Measurements from ENCODE around the gene ZNF441.
"Not testable (repeated sequence)": the region's sequence is repeated elsewhere in the genome, so short reads cannot be mapped to it uniquely, and the experiment has no call there.

The ZNF441 gene

GRCh38 chr19:11781295-11782057 is 14.7 kb downstream of the ZNF441 start:
- no peak for FAIRE-seq

GRCh38 chr19:11783767-11784166 is 17.0 kb downstream of the ZNF441 start:
- no peak for FAIRE-seq

- no peak for FAIRE-seq
These were observed 17.6 kb downstream of the ZNF441 start for GRCh38 chr19:11784356-11784755.

- no peak for FAIRE-seq
These were observed 20.7 kb downstream of the ZNF441 start for GRCh38 chr19:11787536-11787935.

DNA sequence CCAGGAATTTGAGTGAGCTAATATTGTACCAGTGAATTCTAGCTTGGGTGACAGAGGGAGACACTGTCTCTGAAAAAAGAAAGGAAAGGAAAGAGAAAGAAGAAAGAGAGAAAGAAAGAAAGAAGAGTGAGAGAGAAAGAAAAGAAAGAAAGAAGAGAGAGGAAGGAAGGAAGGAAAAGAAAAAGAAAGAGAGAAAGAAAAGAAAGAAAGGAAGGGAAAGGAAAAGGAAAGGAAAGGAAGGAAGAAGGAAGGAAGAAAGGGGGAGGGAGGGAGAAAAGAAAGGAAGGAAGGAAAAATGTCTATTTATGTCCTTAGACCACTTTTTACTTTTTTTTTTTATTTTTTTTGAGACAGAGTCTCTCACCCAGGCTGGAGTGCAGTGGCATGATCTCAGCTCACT is 26.1 kb downstream of the ZNF441 start:
- FAIRE-seq: no peak

DNA sequence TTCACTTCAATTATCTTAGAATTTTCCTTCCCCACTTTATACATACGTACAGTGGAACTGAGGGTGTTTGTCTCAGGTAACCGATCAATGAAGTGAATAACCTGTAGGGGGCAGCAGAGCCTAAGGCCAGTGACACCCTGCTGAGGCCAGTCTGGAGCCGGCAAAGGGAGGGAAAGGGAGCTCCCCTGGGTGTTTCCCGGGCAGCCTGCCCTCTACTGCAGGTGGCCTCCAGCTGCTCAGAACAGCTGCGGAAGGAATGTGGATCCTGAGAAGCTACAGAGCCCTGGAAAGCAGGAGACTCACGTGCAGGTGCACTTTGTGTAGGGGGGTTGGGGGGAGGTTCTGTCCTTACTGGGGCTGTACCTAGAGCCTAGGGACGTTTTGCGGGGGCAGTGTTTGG is 30.7 kb downstream of the ZNF441 start:
- FAIRE-seq: no peak

DNA sequence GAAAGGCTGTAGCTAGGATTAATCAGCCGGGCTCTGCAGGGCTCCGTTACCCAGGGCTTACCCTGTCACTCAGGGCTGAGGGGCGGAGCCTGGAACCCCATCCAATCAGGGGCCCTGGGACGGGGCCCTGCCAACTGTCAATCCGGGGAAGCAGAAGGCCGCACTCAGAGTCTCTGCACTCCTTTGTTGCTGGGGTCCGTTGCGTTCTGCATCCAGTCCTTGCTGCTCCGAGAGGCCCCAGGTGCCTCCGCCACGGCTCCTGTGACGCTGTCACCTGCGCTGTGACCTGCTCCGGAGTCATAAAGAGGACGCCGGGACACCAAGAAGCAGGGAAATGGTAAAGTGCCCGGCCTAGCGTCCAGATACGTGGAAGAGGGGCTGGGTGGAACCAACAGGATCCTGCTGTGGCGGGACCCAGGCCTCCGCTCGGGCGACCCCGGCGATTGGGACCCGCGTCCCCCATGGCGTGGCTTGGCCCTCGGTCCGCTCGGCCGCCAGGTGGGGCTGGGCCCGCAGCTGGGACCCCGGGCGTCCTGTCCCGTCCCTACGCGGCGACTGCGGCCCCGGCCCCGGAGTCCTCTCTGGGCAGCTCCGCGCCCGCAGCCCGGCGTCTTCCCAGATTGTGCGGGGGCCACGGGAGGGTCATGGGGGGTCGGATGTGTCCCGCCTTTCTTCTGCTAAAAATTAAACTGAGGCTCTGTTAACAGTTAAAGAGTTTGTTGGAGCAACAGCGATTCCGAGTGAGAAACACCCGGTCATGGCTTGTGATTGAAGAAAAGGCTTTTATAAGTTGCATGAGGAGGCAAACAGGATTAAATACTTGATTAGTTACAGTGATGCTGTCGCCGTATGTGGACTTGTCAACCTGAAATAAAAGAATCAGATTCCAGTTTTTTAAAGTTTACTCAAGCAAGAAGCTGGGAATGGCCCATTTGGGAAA is 31.9 kb downstream of the ZNF441 start, which contains the start of gene ZNF491:
Gene ZNF491, plus strand, starts transcription at position 133 of the 940 bp plus-strand sequence. CDS start 7,431 bp downstream, outside the sequence.
- FAIRE-seq: no peak

DNA sequence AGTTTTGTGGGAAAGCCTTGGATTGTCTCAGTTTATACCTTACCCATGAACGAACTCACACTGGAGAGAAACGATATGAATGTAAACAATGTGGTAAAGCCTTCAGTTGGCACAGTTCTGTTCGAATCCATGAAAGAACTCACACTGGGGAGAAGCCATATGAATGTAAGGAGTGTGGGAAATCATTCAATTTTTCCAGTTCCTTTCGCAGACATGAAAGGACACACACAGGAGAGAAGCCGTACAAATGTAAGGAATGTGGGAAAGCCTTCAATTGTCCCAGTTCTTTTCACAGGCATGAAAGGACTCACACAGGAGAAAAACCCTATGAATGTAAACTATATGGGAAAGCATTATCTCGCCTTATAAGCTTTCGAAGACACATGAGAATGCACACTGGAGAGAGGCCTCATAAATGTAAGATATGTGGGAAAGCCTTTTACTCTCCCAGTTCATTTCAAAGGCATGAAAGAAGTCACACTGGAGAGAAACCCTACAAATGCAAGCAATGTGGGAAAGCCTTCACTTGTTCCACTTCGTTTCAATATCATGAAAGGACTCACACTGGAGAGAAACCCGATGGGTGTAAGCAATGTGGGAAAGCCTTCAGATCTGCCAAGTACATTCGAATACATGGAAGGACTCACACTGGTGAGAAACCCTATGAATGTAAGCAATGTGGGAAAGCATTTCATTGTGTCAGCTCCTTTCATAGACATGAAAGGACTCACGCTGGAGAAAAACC is 39.7 kb downstream of the ZNF441 start:
- no peak for FAIRE-seq

DNA sequence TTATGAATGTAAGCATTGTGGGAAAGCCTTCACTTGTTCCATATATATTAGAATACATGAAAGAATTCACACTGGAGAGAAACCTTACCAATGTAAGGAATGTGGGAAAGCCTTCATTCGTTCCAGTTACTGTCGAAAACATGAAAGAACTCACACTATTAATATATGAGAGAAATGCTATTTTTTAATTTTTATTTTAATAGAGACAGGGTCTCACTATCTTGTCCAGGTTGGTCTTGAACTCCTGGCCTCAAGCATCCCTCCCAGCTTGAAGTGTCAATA is 40.2 kb downstream of the ZNF441 start:
- FAIRE-seq: no peak

DNA sequence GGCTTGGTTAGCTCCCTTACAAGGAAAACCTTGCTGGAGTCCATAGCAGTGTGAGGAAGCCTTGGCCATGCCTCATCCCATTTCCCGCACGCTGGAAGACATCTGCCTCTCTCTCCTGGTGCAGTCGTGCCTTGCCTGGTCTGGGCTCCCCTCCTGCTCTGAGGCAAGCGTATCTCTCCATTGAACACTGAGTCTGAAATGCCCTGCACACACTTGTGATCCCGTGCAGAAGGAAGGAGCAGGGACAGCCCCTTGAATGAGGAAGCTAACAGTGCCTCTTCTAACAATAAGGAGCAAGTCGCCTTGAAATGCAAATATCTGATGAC is 46.9 kb downstream of the ZNF441 start:
- FAIRE-seq: no peak

GRCh38 chr19:11814029-11814699 is 47.4 kb downstream of the ZNF441 start, which contains the start of gene ZNF440:
Gene ZNF440 (plus strand): TSS chr19:11814273. CDS start chr19:11814448, 175 bp downstream.
- FAIRE-seq: no peak

- no peak for FAIRE-seq
These were observed 47.9 kb downstream of the ZNF441 start for GRCh38 chr19:11814700-11815035.

DNA sequence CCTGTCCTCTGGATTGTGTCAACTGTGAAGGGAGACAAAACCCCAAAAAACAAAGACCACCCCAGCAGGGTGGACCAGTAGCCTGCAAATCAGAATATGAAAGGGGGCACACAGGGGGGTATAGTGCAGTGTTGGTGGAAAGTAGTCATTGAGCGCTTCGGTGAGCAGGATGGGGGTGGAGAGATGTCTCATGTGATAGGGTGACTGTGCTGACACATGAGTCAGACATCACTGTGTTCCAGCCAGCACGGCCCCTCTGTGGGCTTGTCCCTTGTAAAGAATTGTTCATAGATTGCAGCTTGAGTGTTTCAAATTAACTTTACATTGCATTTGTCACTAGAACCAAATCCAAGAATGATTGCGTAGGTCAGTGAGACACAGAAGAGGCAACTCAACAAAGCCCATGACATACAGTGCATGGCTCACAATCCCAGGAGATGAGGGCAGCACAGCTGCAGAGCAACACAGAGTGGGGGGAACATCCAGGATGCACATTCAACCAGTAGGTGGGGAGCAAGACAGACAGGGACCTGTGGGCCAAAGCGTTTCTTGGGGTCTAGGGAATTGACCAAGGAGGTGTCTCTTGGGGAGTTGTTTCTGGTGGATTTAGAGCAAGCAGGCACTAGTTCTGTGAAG is 54.8 kb downstream of the ZNF441 start:
- no peak for FAIRE-seq

- FAIRE-seq: not testable (repeated sequence)
These were observed 62.4 kb downstream of the ZNF441 start for GRCh38 chr19:11828957-11829876.

DNA sequence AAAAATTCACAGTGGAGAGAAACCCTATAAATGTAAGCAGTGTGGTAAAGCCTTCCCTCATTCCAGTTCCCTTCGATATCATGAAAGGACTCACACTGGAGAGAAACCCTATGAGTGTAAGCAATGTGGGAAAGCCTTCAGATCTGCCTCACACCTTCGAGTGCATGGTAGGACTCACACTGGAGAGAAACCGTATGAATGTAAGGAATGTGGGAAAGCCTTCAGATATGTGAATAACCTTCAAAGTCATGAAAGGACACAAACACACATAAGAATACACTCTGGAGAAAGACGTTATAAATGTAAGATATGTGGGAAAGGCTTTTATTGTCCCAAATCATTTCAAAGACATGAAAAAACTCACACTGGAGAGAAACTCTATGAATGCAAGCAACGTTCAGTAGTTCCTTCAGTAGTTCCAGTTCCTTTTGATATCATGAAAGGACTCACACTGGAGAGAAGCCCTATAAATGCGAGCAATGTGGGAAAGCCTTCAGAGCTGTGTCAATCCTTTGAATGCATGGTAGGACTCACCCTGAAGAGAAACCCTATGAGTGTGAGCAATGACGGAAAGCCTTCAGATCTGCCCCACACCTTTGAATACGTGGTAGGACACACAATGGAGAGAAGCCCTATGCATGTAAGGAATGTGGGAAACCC is 65.6 kb downstream of the ZNF441 start:
- FAIRE-seq: no peak

DNA sequence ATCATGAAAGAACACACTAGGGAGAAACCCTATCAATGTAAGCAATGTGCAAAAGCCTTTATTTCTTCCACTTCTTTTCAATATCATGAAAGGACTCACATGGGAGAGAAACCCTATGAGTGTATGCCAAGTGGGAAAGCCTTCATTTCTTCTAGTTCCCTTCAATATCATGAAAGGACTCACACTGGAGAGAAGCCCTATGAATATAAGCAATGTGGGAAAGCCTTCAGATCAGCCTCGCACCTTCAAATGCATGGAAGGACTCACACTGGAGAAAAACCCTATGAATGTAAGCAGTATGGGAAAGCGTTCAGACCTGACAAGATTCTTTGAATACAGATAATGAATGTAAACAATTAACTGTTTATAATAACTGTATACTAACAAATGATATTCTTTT is 66.7 kb downstream of the ZNF441 start:
- FAIRE-seq: no peak

Measured in colon (tissue), 2 donors.